Measurements from ENCODE around the gene HASPIN.
"Not testable (repeated sequence)": the region's sequence is repeated elsewhere in the genome, so short reads cannot be mapped to it uniquely, and the experiment has no call there.

HASPIN gene

GRCh38 chr17:3697103-3697476, 26.6 kb upstream of the HASPIN start:
- DNase-seq = no peak

GRCh38 chr17:3698139-3698538, 25.6 kb upstream of the HASPIN start:
- no peak for DNase-seq

- no peak for DNase-seq
These were observed 23.8 kb upstream of the HASPIN start for GRCh38 chr17:3699951-3700350.

- DNase-seq = not testable (repeated sequence)
These were observed 21.6 kb upstream of the HASPIN start for GRCh38 chr17:3702041-3702539.

GRCh38 chr17:3704931-3705717, 18.6 kb upstream of the HASPIN start:
- DNase-seq = no peak

GRCh38 chr17:3705718-3705984, 18.1 kb upstream of the HASPIN start:
- DNase-seq = not testable (repeated sequence)

GRCh38 chr17:3708366-3708765, 15.3 kb upstream of the HASPIN start:
- peak; percentile 72 for DNase-seq

- DNase-seq = peak; percentile 94
These were observed 12.7 kb upstream of the HASPIN start for GRCh38 chr17:3710951-3711383.

- DNase-seq = no peak
These were observed 10.8 kb upstream of the HASPIN start for GRCh38 chr17:3712811-3713463.

GRCh38 chr17:3715296-3715695, 8.4 kb upstream of the HASPIN start:
- DNase-seq = no peak

- peak; percentile 56 for DNase-seq
These were observed 5.5 kb upstream of the HASPIN start for GRCh38 chr17:3718201-3718600.

- no peak for DNase-seq
These were observed 4.4 kb upstream of the HASPIN start for GRCh38 chr17:3719265-3719664.

- no peak for DNase-seq
These were observed 987 bp upstream of the HASPIN start for GRCh38 chr17:3722716-3723115.

- no peak for DNase-seq
These were observed 531 bp upstream of the HASPIN start for GRCh38 chr17:3723188-3723555.

GRCh38 chr17:3724378-3725077, 825 bp downstream of the HASPIN start:
- DNase-seq = no peak

- no peak for DNase-seq
These were observed 3.3 kb downstream of the HASPIN start for GRCh38 chr17:3727041-3727440.

- DNase-seq = not testable (repeated sequence)
These were observed 4.4 kb downstream of the HASPIN start for GRCh38 chr17:3728099-3728498.

GRCh38 chr17:3729881-3730280, 6.2 kb downstream of the HASPIN start:
- DNase-seq = no peak

- DNase-seq = no peak
These were observed 7.3 kb downstream of the HASPIN start for GRCh38 chr17:3730881-3731429.

- DNase-seq = no peak
These were observed 8.5 kb downstream of the HASPIN start for GRCh38 chr17:3732210-3732621.

GRCh38 chr17:3734911-3735276, 11.2 kb downstream of the HASPIN start:
- DNase-seq = not testable (repeated sequence)

- DNase-seq = peak; percentile 23
These were observed 11.8 kb downstream of the HASPIN start for GRCh38 chr17:3735515-3735914.

GRCh38 chr17:3738562-3739295, 15.0 kb downstream of the HASPIN start:
- DNase-seq = no peak

Measured in inflammatory macrophage treated with lipopolysaccharide for 4 hours (primary cell).